Smooth muscle cell (in vitro differentiated cells): ENCODE data around the gene NSG1. TPM values are rescaled to one million over a fixed set of nuclear protein-coding genes. Genes with fewer than 3 reads are reported as not detected.

Experiments
- DNase-seq: peaks from one replicate; lab custom pipeline; 2025; ENCODE audit not compliant: unreplicated experiment; lab: John Stamatoyannopoulos, UW
- H2AFZ ChIP-seq: fragments of 200-600 bp; sonication (generic); 2 replicates; pipeline ENCODE4 v1.6.0; 2016; ENCODE audit warnings: antibody characterized with exemption, low read depth, mild to moderate bottlenecking
- H3F3A ChIP-seq: fragments of 200-600 bp; sonication (generic); 2 replicates; pipeline ENCODE4 v1.6.0; 2017; ENCODE audit warnings: antibody characterized with exemption, low read depth
- H3K27ac ChIP-seq: fragments of 200-600 bp; sonication (generic); 2 replicates; pipeline ENCODE4 v1.5.1; 2016; ENCODE audit warnings: low read depth, mild to moderate bottlenecking
- H3K27me3 ChIP-seq: fragments of 200-600 bp; sonication (generic); 2 replicates; pipeline ENCODE4 v1.6.1; 2016; ENCODE audit warnings: low read depth, mild to moderate bottlenecking
- H3K36me3 ChIP-seq: fragments of 200-600 bp; sonication (generic); 2 replicates; pipeline ENCODE4 v1.5.1; 2016; ENCODE audit warnings: low read depth
- H3K4me1 ChIP-seq: fragments of 200-600 bp; sonication (generic); 2 replicates; pipeline ENCODE4 v1.5.1; 2016; ENCODE audit warnings: low read depth
- H3K4me2 ChIP-seq: fragments of 200-600 bp; sonication (generic); 2 replicates; pipeline ENCODE4 v1.6.0; 2016; ENCODE audit warnings: mild to moderate bottlenecking
- H3K4me3 ChIP-seq: fragments of 200-600 bp; sonication (generic); 2 replicates; pipeline ENCODE4 v1.5.1; 2016; ENCODE audit warnings: mild to moderate bottlenecking
- H3K79me2 ChIP-seq: fragments of 200-600 bp; sonication (generic); 2 replicates; pipeline ENCODE4 v1.6.0; 2016; ENCODE audit warnings: low read depth, mild to moderate bottlenecking
- H3K9ac ChIP-seq: fragments of 200-600 bp; sonication (generic); 2 replicates; pipeline ENCODE4 v1.6.0; 2016; ENCODE audit warnings: low read depth
- H3K9me3 ChIP-seq: fragments of 200-600 bp; sonication (generic); replicated peaks from 2 replicates; pipeline ENCODE4 v1.5.1; 2016; ENCODE audit warnings: low read depth
- H4K20me1 ChIP-seq: fragments of 200-600 bp; sonication (generic); 2 replicates; pipeline ENCODE4 v1.6.0; 2016; ENCODE audit warnings: low read depth
- WGBS: methylation state at CpG from one replicate; pipeline ENCODE4 v1.1.7; 2016; ENCODE audit warnings: low lambda C conversion rate; 5-methylcytosine and 5-hydroxymethylcytosine counted together
- polyA plus RNA-seq: library from polyadenylated mRNA; unstranded; fragments of >200 nt; fragmentation: Nextera tagmentation; extraction: Ambion mirVana; gene quantifications from 2 replicates; pipeline ENCODE4 v1.2.1, GENCODE V29; 2016
- total RNA-seq: library from RNA; depleted of rRNA; stranded (reverse); fragments of >200 nt; gene quantifications from 2 replicates; pipeline ENCODE4 v1.2.3, GENCODE V29; 2014
- TF ChIP-seq, protein P1 (sequence below): fragments of 200-600 bp; sonication (generic); IDR thresholded peaks from 2 replicates; pipeline ENCODE4 v1.5.1; 2017; ENCODE audit warnings: borderline replicate concordance, mild to moderate bottlenecking, antibody characterized with exemption; ENCODE audit not compliant: insufficient read depth, poor library complexity, severe bottlenecking

The NSG1 gene
- total and polyA plus RNA-seq, 2 experiments from 2014 or later, result 8.4 to 11.4 TPM

GRCh38 chr4:4439782-4440181, 52.9 kb downstream of the NSG1 start:
- TF ChIP-seq, protein P1, sequence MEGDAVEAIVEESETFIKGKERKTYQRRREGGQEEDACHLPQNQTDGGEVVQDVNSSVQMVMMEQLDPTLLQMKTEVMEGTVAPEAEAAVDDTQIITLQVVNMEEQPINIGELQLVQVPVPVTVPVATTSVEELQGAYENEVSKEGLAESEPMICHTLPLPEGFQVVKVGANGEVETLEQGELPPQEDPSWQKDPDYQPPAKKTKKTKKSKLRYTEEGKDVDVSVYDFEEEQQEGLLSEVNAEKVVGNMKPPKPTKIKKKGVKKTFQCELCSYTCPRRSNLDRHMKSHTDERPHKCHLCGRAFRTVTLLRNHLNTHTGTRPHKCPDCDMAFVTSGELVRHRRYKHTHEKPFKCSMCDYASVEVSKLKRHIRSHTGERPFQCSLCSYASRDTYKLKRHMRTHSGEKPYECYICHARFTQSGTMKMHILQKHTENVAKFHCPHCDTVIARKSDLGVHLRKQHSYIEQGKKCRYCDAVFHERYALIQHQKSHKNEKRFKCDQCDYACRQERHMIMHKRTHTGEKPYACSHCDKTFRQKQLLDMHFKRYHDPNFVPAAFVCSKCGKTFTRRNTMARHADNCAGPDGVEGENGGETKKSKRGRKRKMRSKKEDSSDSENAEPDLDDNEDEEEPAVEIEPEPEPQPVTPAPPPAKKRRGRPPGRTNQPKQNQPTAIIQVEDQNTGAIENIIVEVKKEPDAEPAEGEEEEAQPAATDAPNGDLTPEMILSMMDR, result no peak
- Histone ChIP-seq H3K79me2 (no peaks in the 10 kb centered on the region), H3K4me3 (no peak overlapping the region), H2AFZ (no peak overlapping the region), H3K27ac (no peak overlapping the region), H3K27me3 (no peaks in the 10 kb centered on the region), H3K36me3 (no peaks in the 10 kb centered on the region), H3K9me3 (no peaks in the 10 kb centered on the region), H3K4me1 (no peaks in the 10 kb centered on the region), H3K4me2 (peak overlapping the region; percentile 30), H4K20me1 (peaks cover 12% of the 10 kb centered on the region), H3K9ac (no peak overlapping the region), H3F3A (no peaks in the 10 kb centered on the region)
- WGBS, result 33% methylated on average over 4 of the region's 4 CpGs
- no peak for DNase-seq

- H3K9me3 ChIP-seq, result no peaks in the 10 kb centered on the region
- peaks cover 12% of the 10 kb centered on the region for H4K20me1 ChIP-seq
- WGBS, result 64% methylated on average over 2 of the region's 2 CpGs
- no peaks in the 10 kb centered on the region for H3K36me3 ChIP-seq
- H3K27me3 ChIP-seq, result no peaks in the 10 kb centered on the region
- H2AFZ ChIP-seq, result no peak overlapping the region
- H3K79me2 ChIP-seq, result no peaks in the 10 kb centered on the region
- H3F3A ChIP-seq, result no peaks in the 10 kb centered on the region
- no peak overlapping the region for H3K27ac ChIP-seq
- TF ChIP-seq, protein P1, result no peak
- H3K9ac ChIP-seq, result no peak overlapping the region
- DNase-seq, result no peak
- H3K4me1 ChIP-seq, result no peaks in the 10 kb centered on the region
- peak overlapping the region; percentile 30 for H3K4me2 ChIP-seq
- no peak overlapping the region for H3K4me3 ChIP-seq
Observed at GRCh38 chr4:4440333-4441061, 53.6 kb downstream of the NSG1 start.

- H3K4me3 ChIP-seq, result no peak overlapping the region
- H4K20me1 ChIP-seq, result peaks cover 12% of the 10 kb centered on the region
- H2AFZ ChIP-seq, result no peak overlapping the region
- H3K36me3 ChIP-seq, result no peaks in the 10 kb centered on the region
- no peak for DNase-seq
- 52% methylated on average over 2 of the region's 2 CpGs for WGBS
- H3K27ac ChIP-seq, result no peak overlapping the region
- no peaks in the 10 kb centered on the region for H3K4me1 ChIP-seq
- TF ChIP-seq, protein P1, result no peak
- no peak overlapping the region for H3K9ac ChIP-seq
- no peak overlapping the region for H3K4me2 ChIP-seq
- no peaks in the 10 kb centered on the region for H3K79me2 ChIP-seq
- H3F3A ChIP-seq, result no peaks in the 10 kb centered on the region
- H3K9me3 ChIP-seq, result no peaks in the 10 kb centered on the region
- H3K27me3 ChIP-seq, result no peaks in the 10 kb centered on the region
Observed at GRCh38 chr4:4443821-4444220, 56.9 kb downstream of the NSG1 start.

DNA sequence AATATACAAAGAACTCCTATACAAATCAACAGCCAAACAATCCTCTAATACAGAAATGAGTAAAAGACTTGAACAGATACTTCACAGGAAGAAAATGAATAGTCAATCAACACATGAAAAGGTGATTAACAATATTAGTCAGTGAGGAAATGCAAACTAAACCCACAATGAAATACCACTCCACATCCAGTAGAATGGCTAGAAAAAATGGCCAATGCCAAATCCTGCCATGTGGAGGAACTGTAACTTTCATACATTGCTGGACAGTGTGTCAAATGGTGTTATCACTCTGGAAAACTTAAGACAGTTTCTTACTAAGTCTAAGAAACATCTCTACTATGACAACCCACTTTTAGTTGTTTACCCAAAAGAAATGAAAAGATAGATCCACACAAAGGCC, 59.5 kb downstream of the NSG1 start:
- H3K79me2 ChIP-seq, result no peaks in the 10 kb centered on the region
- TF ChIP-seq, protein P1, result no peak
- no peak for DNase-seq
- no peaks in the 10 kb centered on the region for H3K36me3 ChIP-seq
- no peaks in the 10 kb centered on the region for H3F3A ChIP-seq
- peak overlapping the region; percentile 51 for H3K27ac ChIP-seq
- no peak overlapping the region for H3K9ac ChIP-seq
- no peak overlapping the region for H2AFZ ChIP-seq
- H3K4me2 ChIP-seq, result no peak overlapping the region
- no peaks in the 10 kb centered on the region for H3K9me3 ChIP-seq
- peaks cover 2% of the 10 kb centered on the region for H4K20me1 ChIP-seq
- no peaks in the 10 kb centered on the region for H3K4me1 ChIP-seq
- no peak overlapping the region for H3K4me3 ChIP-seq
- H3K27me3 ChIP-seq, result no peaks in the 10 kb centered on the region
